Measurements from ENCODE around the gene DLG2.

DLG2 gene

DNA sequence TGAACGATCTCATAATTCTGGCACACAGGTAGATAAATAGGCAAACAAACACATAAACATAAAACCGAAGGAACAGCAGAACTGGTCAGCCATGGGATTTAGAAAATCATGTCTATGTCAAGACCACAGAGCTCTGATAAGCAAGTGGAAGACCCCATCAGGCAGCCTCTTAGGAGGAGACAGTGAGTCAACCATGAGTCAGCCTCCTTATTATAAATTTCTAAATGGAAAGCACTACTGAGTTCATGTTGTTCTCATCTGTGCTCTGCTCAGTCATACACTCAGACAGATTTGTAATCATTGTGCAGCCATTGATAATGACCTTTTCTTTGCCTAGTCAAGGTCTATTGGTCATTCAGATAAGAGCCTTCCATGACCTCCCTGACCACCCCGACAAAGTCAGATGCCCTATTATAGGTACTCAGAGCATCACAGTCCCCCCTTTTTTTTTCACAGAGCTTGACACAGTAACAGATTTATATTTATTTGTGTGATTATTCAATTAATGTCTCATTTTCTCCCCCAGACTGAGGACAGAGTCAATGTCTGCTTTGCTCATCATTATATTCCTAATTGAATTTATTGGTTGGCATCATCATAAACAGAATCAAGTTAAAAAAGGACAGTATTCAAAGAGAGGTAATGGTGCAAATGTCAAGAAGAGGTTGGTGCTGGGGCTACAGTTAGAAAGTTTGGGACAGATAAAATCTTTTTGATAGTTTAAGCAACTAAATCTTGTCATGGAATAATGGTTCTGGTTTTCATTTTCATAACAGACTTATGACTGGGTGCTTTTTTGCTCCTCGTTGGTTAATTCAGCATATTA lies 1761.3 kb downstream of the DLG2 start:
- H3F3A ChIP-seq (ENCODE audit: control insufficient read depth, insufficient read depth) = no peaks in the 10 kb centered on the region
- no peak overlapping the region for H3K4me3 ChIP-seq (ENCODE audit: low read length)
- no peaks in the 10 kb centered on the region for H3K9me3 ChIP-seq (ENCODE audit: control insufficient read depth, insufficient read depth, low read length)
- H3K79me2 ChIP-seq (ENCODE audit: control insufficient read depth, low read length) = no peaks in the 10 kb centered on the region
- H3K36me3 ChIP-seq (ENCODE audit: control insufficient read depth, low read length) = no peaks in the 10 kb centered on the region
- H3K27ac ChIP-seq (ENCODE audit: low read depth, low read length) = no peak overlapping the region
- no peaks in the 10 kb centered on the region for H3K9me2 ChIP-seq (replicated peaks; ENCODE audit: control insufficient read depth, low read length)
- TF ChIP-seq, protein P1, sequence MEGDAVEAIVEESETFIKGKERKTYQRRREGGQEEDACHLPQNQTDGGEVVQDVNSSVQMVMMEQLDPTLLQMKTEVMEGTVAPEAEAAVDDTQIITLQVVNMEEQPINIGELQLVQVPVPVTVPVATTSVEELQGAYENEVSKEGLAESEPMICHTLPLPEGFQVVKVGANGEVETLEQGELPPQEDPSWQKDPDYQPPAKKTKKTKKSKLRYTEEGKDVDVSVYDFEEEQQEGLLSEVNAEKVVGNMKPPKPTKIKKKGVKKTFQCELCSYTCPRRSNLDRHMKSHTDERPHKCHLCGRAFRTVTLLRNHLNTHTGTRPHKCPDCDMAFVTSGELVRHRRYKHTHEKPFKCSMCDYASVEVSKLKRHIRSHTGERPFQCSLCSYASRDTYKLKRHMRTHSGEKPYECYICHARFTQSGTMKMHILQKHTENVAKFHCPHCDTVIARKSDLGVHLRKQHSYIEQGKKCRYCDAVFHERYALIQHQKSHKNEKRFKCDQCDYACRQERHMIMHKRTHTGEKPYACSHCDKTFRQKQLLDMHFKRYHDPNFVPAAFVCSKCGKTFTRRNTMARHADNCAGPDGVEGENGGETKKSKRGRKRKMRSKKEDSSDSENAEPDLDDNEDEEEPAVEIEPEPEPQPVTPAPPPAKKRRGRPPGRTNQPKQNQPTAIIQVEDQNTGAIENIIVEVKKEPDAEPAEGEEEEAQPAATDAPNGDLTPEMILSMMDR (IDR thresholded peaks at IDR 0.05; ENCODE audit: low read depth, low read length, poor library complexity, severe bottlenecking) = no peak
- no peak for TF ChIP-seq EZH2phosphoT487 (IDR thresholded peaks at IDR 0.05; ENCODE audit: borderline replicate concordance, low read length)
- no peaks in the 10 kb centered on the region for H3K4me1 ChIP-seq (ENCODE audit: control insufficient read depth, low read length)
- 0 out of 2 replicates have a peak, but pooled peaks cover 3% of the 10 kb centered on the region for H3K27me3 ChIP-seq (ENCODE audit: control insufficient read depth, low read length)
- no peaks in the 10 kb centered on the region for H4K20me1 ChIP-seq (ENCODE audit: control insufficient read depth, insufficient read depth, low read depth, low read length)
- no peak overlapping the region for H3K4me2 ChIP-seq (ENCODE audit: low read length)

DNA sequence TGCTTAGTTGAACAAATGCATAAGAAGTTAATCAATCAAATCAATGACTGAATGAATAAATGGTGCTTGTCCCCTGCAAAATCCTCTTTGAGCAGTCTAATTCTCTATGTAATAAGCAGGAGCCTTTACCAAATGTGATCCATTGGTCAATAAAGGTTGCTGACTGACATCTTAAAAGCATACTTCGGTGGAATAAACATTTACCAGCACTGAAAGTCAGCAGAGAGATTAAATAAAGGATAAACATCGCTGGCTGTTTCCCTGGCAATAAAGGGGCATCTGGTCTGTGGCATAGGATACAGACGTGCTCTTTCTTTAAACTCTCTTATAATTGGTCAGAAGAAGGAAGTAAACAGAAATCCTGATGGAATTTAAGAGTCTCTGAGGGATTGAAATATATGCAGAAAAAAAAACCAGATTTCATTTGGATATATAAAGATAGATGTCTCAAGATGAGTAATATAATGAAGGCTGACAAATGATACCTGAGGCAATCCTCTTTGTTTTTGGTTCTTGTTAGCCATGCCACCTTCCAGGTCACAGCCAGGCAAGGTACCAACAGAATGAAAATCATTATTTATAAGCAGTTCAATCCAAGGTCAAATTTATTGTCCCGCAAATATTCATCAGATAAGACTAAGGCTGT lies 1762.6 kb downstream of the DLG2 start:
- Histone ChIP-seq H3K4me2 (ENCODE audit: low read length) (no peak overlapping the region), H3F3A (ENCODE audit: control insufficient read depth, insufficient read depth) (no peaks in the 10 kb centered on the region), H3K9me2 (replicated peaks; ENCODE audit: control insufficient read depth, low read length) (no peaks in the 10 kb centered on the region), H3K79me2 (ENCODE audit: control insufficient read depth, low read length) (no peaks in the 10 kb centered on the region), H3K36me3 (ENCODE audit: control insufficient read depth, low read length) (no peaks in the 10 kb centered on the region), H3K4me1 (ENCODE audit: control insufficient read depth, low read length) (no peaks in the 10 kb centered on the region), H3K27ac (ENCODE audit: low read depth, low read length) (no peak overlapping the region), H4K20me1 (ENCODE audit: control insufficient read depth, insufficient read depth, low read depth, low read length) (no peaks in the 10 kb centered on the region), H3K27me3 (ENCODE audit: control insufficient read depth, low read length) (0 out of 2 replicates have a peak, but pooled peaks cover 3% of the 10 kb centered on the region), H3K4me3 (ENCODE audit: low read length) (no peak overlapping the region), H3K9me3 (ENCODE audit: control insufficient read depth, insufficient read depth, low read length) (no peaks in the 10 kb centered on the region)
- TF ChIP-seq, protein P1 (IDR thresholded peaks at IDR 0.05; ENCODE audit: low read depth, low read length, poor library complexity, severe bottlenecking) = no peak
- TF ChIP-seq EZH2phosphoT487 (IDR thresholded peaks at IDR 0.05; ENCODE audit: borderline replicate concordance, low read length) = no peak

DNA sequence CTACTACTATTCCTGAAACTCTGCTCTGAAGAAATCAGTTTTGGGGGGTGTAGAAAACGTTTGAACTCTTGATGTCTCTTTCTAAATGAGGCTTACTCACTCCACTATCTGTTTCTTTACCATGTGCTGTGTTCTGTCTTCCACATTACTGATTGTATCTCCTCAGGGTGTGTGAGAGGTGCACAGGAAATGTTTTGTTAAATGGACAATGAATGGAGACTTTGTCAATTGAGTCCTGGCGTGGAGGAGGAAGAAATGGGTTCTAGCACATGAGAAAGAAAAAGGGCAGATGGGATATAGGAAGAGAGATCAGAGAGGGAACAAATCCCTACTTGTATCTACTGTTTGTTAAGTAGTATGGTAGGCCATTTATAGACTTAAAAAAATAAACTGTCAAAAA lies 1763.9 kb downstream of the DLG2 start:
- Histone ChIP-seq H3K9me2 (replicated peaks; ENCODE audit: control insufficient read depth, low read length) (no peaks in the 10 kb centered on the region), H3K36me3 (ENCODE audit: control insufficient read depth, low read length) (no peaks in the 10 kb centered on the region), H3K4me3 (ENCODE audit: low read length) (no peak overlapping the region), H3K27me3 (ENCODE audit: control insufficient read depth, low read length) (0 out of 2 replicates have a peak, but pooled peaks cover 3% of the 10 kb centered on the region), H3K27ac (ENCODE audit: low read depth, low read length) (no peak overlapping the region), H3K9me3 (ENCODE audit: control insufficient read depth, insufficient read depth, low read length) (no peaks in the 10 kb centered on the region), H4K20me1 (ENCODE audit: control insufficient read depth, insufficient read depth, low read depth, low read length) (no peaks in the 10 kb centered on the region), H3F3A (ENCODE audit: control insufficient read depth, insufficient read depth) (no peaks in the 10 kb centered on the region), H3K79me2 (ENCODE audit: control insufficient read depth, low read length) (no peaks in the 10 kb centered on the region), H3K4me2 (ENCODE audit: low read length) (no peak overlapping the region), H3K4me1 (ENCODE audit: control insufficient read depth, low read length) (no peaks in the 10 kb centered on the region)
- TF ChIP-seq, protein P1 (IDR thresholded peaks at IDR 0.05; ENCODE audit: low read depth, low read length, poor library complexity, severe bottlenecking) = no peak
- no peak for TF ChIP-seq EZH2phosphoT487 (IDR thresholded peaks at IDR 0.05; ENCODE audit: borderline replicate concordance, low read length)

Measured in DOHH2 (cell line).